GM23248 (cell line): Measurements from ENCODE around the gene ATP8A1.

Experiments used
- EZH2 ChIP-seq: fragments of 200-600 bp; sonication (generic); IDR thresholded peaks from 2 replicates; pipeline ENCODE4 v1.6.1; 2018; ENCODE audit warnings: antibody characterized with exemption, mild to moderate bottlenecking; ENCODE audit not compliant: insufficient read depth, poor library complexity, severe bottlenecking
- EZH2phosphoT487 ChIP-seq: fragments of 200-600 bp; sonication (generic); IDR thresholded peaks from 2 replicates; pipeline ENCODE4 v1.6.1; 2018; ENCODE audit warnings: antibody characterized with exemption, moderate library complexity, mild to moderate bottlenecking, low read depth; ENCODE audit not compliant: insufficient read depth

DNA sequence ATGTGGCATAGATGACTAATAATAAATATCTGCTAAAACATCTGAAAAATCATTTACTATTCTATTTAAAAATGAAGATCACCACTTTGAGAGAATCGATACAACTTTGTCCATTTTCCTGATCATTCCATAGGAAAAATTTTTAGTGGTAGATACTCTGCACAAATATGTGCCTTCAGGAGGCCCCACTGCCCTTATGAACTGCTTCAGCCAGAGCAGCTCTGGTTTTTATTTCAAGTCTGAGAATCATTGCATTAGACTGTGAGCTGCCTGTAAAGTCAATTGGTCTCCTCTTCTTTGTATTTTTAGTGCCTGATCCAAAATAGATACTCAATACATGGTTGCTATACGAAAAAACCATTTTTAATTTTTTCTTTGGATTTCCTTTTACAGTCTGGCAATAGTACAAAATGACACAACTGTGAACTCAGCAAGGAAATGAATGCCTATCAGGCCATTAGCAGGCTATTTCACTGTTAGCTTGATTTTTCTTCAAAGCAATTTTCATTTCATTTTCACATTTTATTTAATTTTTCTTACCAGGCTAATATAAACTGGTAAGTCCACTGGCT, 190.5 kb downstream of the ATP8A1 start:
- TF ChIP-seq EZH2 (no peak), EZH2phosphoT487 (no peak)
